A549 (cell line): ENCODE data around the gene ARHGAP22. TPM values are rescaled to one million over a fixed set of nuclear protein-coding genes. Genes with fewer than 3 reads are reported as not detected.

Experiments used
- ATAC-seq, 2 experiments: fragments of 200-7000 bp in 1 of 2; fragments of >200 bp in 1 of 2; cut with Nextera tagmentation in 1 of 2; cut with Tn5 transposase in 1 of 2; 3 replicates each; pipeline versions ENCODE4 v1.8.0 to v1.9.1; 2018 to 2020; ENCODE audit warnings: mild to moderate bottlenecking in 1 of 2, moderate library complexity in 1 of 2
- CTCF ChIA-PET: fragments of 300-600 bp; sonication (Branson Sonifier 250); formaldehyde crosslinking; extraction: SDS; loops from one replicate; lab custom pipeline; 2021; ENCODE audit warnings: antibody characterized with exemption, inconsistent platforms; lab: Yijun Ruan, JAX
- POLR2A ChIA-PET: fragments of 350-600 bp; formaldehyde crosslinking; extraction: SDS; loops from one replicate; lab custom pipeline; 2021; ENCODE audit warnings: antibody characterized with exemption, inconsistent platforms; lab: Yijun Ruan, JAX
- DNase-seq, 2 experiments: peaks; one replicate each; pipeline versions ENCODE4 v3.0.0 to v3.0.0-alpha.2; 2011 to 2016; ENCODE audit warnings: low read depth in 1 of 2, low spot score in 1 of 2
- FAIRE-seq: peaks from 2 replicates; lab custom pipeline; 2011; peaks lifted over from hg19 to GRCh38; lab: Jason Lieb, UNC
- H3K27ac ChIP-seq, 2 experiments: fragments of >200 bp; sonication (Bioruptor Twin); formaldehyde crosslinking; 3 replicates each; pipeline ENCODE4 v1.5.1; 2016 to 2017
- H3K4me1 ChIP-seq: fragments of >200 bp; sonication (Bioruptor Twin); formaldehyde crosslinking; 3 replicates; pipeline ENCODE4 v1.6.1; 2016
- H3K4me2 ChIP-seq: fragments of >200 bp; sonication (Bioruptor Twin); formaldehyde crosslinking; 3 replicates; pipeline ENCODE4 v1.6.1; 2016
- H3K4me3 ChIP-seq: fragments of >200 bp; sonication (Bioruptor Twin); formaldehyde crosslinking; 3 replicates; pipeline ENCODE4 v1.5.1; 2016
- H3K9me3 ChIP-seq: fragments of >200 bp; sonication (Bioruptor Twin); formaldehyde crosslinking; 3 replicates; pipeline ENCODE4 v1.6.1; 2016
- CBX2 ChIP-seq: fragments of 200-600 bp; sonication (generic); IDR thresholded peaks from 2 replicates; pipeline ENCODE4 v1.6.1; 2016; ENCODE audit warnings: low read depth, mild to moderate bottlenecking, borderline replicate concordance
- ESRRA ChIP-seq: fragments of 150-350 bp; IDR thresholded peaks from 2 replicates; pipeline ENCODE4 v1.6.1; 2014; ENCODE audit warnings: mild to moderate bottlenecking, low read length, borderline replicate concordance
- HDAC2 ChIP-seq: fragments of 200-600 bp; sonication (generic); IDR thresholded peaks from 2 replicates; pipeline ENCODE4 v1.6.1; 2016
- KDM5A ChIP-seq: fragments of 200-600 bp; sonication (generic); IDR thresholded peaks from 2 replicates; pipeline ENCODE4 v1.6.1; 2016; ENCODE audit warnings: antibody characterized with exemption, mild to moderate bottlenecking
- MYC ChIP-seq: IDR thresholded peaks from 2 replicates; pipeline ENCODE4 v1.6.1; 2012; ENCODE audit warnings: mild to moderate bottlenecking, inconsistent platforms, low read length, improper control_type of control experiment, borderline replicate concordance
- NFE2L2 ChIP-seq: fragments of 150-350 bp; conservative IDR thresholded peaks from 2 replicates; pipeline ENCODE4 v1.6.1; 2014; ENCODE audit warnings: low read length
- NPAS2 ChIP-seq: fragments of 250-450 bp; sonication (Bioruptor Pico); IDR thresholded peaks from 2 replicates; pipeline ENCODE4 v1.8.0; 2022; ENCODE audit warnings: mild to moderate bottlenecking, moderate library complexity, borderline replicate concordance
- POLR2A ChIP-seq: IDR thresholded peaks from 2 replicates; pipeline ENCODE4 v1.6.1; 2012; ENCODE audit warnings: mild to moderate bottlenecking, low read length
- RFX5 ChIP-seq: fragments of 450-650 bp; IDR thresholded peaks from 2 replicates; pipeline ENCODE4 v1.7.1; 2014; ENCODE audit warnings: antibody characterized with exemption, mild to moderate bottlenecking, moderate library complexity
- SMC3 ChIP-seq: fragments of >200 bp; sonication (Bioruptor Twin); formaldehyde crosslinking; IDR thresholded peaks from 3 replicates; pipeline ENCODE4 v1.6.1; 2018; ENCODE audit warnings: inconsistent platforms
- TP53 ChIP-seq: fragments of 250-450 bp; sonication (Bioruptor Pico); IDR thresholded peaks from 2 replicates; pipeline ENCODE4 v1.5.0; 2021; ENCODE audit warnings: mild to moderate bottlenecking, moderate library complexity
- WGBS: methylation state at CpG from one replicate; pipeline ENCODE4 v1.1.6; 2017; ENCODE audit errors: missing lambda C conversion rate; 5-methylcytosine and 5-hydroxymethylcytosine counted together
- polyA plus RNA-seq, 4 experiments: library from polyadenylated mRNA; depleted of rRNA in 3 of 4; stranded (reverse); fragments of >200 nt; fragmentation: RNase III in 1 of 4; extraction: RNeasy Plus Mini Kit Qiagen cat#74134 plus additional on column Dnase treatment in 1 of 4; gene quantifications; 2 replicates in 3 of 4; 3 replicates in 1 of 4; pipeline ENCODE4 v1.2.3, GENCODE V29; 2011 to 2017
- TF ChIP-seq, protein P1 (sequence below): fragments of 450-650 bp; IDR thresholded peaks from 2 replicates; pipeline ENCODE4 v1.6.1; 2014; ENCODE audit warnings: antibody characterized with exemption
- TF ChIP-seq, protein P2 (sequence below): fragments of 250-450 bp; sonication (Bioruptor Pico); IDR thresholded peaks from 2 replicates; pipeline ENCODE4 v1.5.0; 2020; ENCODE audit warnings: low read depth, mild to moderate bottlenecking, moderate library complexity
- TF ChIP-seq, protein P3 (sequence below): fragments of >200 bp; sonication (Bioruptor Twin); formaldehyde crosslinking; IDR thresholded peaks from 3 replicates; pipeline ENCODE4 v1.6.1; 2016
- TF ChIP-seq, protein P4 (sequence below): fragments of 150-350 bp; IDR thresholded peaks from 2 replicates; pipeline ENCODE4 v1.6.1; 2014; ENCODE audit warnings: low read depth, mild to moderate bottlenecking, low read length

ARHGAP22 gene
- polyA plus RNA-seq, 2 of the 4 experiments (the other 2 are of a cell fraction) = 1.9 to 3.2 TPM

DNA sequence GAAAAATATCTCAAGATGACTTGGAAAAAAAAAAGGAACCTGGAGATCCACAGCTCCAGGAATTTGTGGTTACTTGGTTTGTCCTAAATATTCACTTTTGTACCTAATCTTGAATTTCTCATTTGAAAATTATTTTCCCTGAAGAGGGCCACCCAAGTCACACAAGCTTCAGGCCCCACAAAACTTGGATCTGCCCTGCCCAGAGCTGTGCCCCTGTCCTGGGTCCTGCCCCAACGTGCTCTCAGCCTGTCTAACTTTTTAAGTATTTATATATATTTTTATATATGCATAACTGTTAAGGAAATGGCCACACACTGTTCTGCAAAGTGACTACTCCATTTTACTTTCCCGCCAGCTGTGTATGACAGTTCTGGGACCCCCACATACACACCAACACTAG lies 123.5 kb downstream of the ARHGAP22 start (continued):
- TF ChIP-seq, protein P1, sequence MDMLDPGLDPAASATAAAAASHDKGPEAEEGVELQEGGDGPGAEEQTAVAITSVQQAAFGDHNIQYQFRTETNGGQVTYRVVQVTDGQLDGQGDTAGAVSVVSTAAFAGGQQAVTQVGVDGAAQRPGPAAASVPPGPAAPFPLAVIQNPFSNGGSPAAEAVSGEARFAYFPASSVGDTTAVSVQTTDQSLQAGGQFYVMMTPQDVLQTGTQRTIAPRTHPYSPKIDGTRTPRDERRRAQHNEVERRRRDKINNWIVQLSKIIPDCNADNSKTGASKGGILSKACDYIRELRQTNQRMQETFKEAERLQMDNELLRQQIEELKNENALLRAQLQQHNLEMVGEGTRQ = no peak
- TF ChIP-seq, protein P2, sequence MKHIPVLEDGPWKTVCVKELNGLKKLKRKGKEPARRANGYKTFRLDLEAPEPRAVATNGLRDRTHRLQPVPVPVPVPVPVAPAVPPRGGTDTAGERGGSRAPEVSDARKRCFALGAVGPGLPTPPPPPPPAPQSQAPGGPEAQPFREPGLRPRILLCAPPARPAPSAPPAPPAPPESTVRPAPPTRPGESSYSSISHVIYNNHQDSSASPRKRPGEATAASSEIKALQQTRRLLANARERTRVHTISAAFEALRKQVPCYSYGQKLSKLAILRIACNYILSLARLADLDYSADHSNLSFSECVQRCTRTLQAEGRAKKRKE = no peak
- TF ChIP-seq NFE2L2 = no peak
- no peak for TF ChIP-seq SMC3
- TF ChIP-seq, all 56 proteins: peak for 0

DNA sequence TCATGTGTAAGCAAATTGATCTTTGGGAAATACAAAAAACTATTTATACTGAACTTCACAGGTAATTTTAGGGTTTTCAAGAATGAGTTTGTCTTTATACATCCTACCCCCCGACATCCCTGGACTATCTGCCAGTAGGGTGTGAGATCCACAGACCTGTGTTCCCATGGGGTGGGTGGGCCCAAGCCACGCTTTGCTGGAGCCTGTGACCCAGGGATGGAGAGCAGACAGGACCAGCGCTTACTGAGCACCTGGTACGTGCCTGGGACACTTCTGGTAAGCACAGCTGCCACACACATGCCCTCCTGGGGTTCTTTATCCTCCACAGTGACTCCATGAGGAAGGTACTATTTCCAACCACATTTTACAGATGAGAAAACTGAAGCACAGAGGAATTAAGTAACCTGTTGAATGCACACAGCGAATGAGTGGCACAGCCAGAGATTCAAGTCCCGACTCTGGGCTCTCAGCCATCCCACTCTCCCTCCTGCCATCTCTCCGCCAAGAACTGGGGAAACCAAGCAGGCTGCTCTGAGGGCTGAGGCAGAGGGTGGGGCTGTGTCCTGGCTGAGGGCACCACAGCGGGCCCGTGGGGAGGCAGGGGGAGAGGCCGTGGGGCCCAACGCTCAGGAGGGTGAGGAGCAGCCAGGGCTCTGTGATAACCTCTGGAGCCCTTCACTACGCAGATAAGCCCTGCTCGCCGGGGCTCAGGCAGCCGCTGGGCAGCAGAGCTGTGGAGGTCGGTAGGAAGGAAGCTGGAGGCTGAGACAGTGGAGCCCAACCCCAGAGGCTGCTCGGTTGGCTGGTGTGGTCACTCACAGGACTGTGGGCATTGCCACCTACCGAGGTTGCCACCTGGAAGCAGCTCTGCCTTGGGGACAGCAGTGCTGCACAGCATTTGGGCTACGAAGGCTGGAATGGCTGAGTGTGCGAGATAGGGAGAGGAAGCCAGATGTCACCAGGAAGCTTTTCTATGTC lies 124.2 kb downstream of the ARHGAP22 start:
- FAIRE-seq = no peak
- DNase-seq = no peak
- no peaks in the 10 kb centered on the region for H3K9me3 ChIP-seq
- H3K27ac ChIP-seq = no peak overlapping the region
- no peak overlapping the region for H3K4me2 ChIP-seq
- TF ChIP-seq, protein P3, sequence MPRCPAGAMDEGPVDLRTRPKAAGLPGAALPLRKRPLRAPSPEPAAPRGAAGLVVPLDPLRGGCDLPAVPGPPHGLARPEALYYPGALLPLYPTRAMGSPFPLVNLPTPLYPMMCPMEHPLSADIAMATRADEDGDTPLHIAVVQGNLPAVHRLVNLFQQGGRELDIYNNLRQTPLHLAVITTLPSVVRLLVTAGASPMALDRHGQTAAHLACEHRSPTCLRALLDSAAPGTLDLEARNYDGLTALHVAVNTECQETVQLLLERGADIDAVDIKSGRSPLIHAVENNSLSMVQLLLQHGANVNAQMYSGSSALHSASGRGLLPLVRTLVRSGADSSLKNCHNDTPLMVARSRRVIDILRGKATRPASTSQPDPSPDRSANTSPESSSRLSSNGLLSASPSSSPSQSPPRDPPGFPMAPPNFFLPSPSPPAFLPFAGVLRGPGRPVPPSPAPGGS = no peak
- TF ChIP-seq CBX2 (no peak), NPAS2 (CRISPR knock-in tag) (no peak)
- ATAC-seq = no peak
- H3K4me3 ChIP-seq = no peak overlapping the region
- ChIA-PET CTCF (interaction anchor here (0.6 to 0.8 kb wide), 2 partner anchors 8 to 117 kb away, joined by 3 read pairs; no protein-coding TSS in a partner anchor), POLR2A (no interaction called here)
- WGBS = 85% methylated on average over 14 of the region's 20 CpGs
- no peaks in the 10 kb centered on the region for H3K4me1 ChIP-seq

DNA sequence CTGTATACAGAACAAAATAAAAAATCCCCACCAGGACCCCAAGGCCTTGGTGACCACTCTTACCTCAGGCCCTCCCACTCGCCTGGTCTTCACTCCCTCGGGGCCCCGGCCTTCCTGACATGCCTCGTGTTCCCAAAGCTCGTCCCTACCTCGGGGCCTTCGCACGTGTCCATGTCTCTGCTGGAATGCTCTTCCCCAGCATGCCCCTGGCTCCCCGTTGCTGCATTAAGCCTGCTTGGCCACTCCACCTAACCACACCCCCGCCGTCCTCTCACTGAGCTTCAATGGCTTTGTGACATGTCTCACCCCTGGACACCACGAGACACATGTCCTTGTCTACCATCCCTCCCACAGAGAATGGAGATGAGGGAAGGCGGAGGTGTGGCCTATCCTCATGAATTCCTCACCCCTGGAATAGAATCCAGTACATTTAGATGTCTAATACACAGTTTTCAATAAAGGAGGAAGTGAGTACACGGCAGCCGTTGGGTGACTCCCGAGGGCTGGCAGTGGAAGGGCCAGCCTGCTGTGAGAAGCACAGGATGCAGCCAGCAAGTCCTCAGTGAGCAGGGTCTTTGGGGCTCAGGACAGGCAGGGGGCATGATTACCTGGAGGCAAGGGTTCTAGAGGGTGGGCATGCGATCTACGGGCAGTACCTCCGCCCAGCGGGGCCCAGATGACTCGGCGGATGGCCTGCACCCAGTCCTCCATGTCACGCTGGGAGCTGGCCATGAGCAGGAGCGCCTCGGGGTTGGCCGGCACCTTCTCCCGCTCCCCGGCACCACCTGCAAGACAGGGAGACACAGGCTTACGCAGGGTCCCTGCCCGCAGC lies 125.7 kb downstream of the ARHGAP22 start:
- no peak for FAIRE-seq
- POLR2A ChIA-PET = no interaction called here
- H3K4me2 ChIP-seq = no peak overlapping the region
- no peaks in the 10 kb centered on the region for H3K9me3 ChIP-seq
- no peak for ATAC-seq
- no peaks in the 10 kb centered on the region for H3K4me1 ChIP-seq
- no peak for DNase-seq
- no peak overlapping the region for H3K4me3 ChIP-seq
- 89% methylated on average over 30 of the region's 30 CpGs for WGBS
- CTCF ChIA-PET = interaction anchor here (1.3 to 1.7 kb wide), 2 partner anchors 10 to 45 kb away, joined by 3 to 4 read pairs; no protein-coding TSS in a partner anchor
- TF ChIP-seq KDM5A (no peak), MYC (no peak), HDAC2 (no peak), POLR2A (no peak), RFX5 (no peak), CBX2 (no peak), TP53 (CRISPR knock-in tag) (no peak), ESRRA (no peak)
- TF ChIP-seq, protein P4, sequence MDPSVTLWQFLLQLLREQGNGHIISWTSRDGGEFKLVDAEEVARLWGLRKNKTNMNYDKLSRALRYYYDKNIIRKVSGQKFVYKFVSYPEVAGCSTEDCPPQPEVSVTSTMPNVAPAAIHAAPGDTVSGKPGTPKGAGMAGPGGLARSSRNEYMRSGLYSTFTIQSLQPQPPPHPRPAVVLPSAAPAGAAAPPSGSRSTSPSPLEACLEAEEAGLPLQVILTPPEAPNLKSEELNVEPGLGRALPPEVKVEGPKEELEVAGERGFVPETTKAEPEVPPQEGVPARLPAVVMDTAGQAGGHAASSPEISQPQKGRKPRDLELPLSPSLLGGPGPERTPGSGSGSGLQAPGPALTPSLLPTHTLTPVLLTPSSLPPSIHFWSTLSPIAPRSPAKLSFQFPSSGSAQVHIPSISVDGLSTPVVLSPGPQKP = no peak
- H3K27ac ChIP-seq = no peak overlapping the region
